GM12875 (cell line): ENCODE measurements around the gene ENTPD7.
A peak's percentile ranks its signal among the peaks of the same experiment; 100 is the strongest.

ENCODE experiments used
- H3K4me3 ChIP-seq: one replicate; pipeline ENCODE4 v1.5.1; 2011; ENCODE audit warnings: low read depth, low read length, control low read depth
- TF ChIP-seq, protein P1 (sequence below): IDR thresholded peaks from 2 replicates; pipeline ENCODE4 v1.5.1; 2011; ENCODE audit warnings: low read depth, mild to moderate bottlenecking, control low read depth, inconsistent platforms, low read length, moderate library complexity, borderline replicate concordance; ENCODE audit not compliant: insufficient read depth

ENTPD7 gene

GRCh38 chr10:99676895-99677294, 17.6 kb downstream of the ENTPD7 start:
- TF ChIP-seq, protein P1, sequence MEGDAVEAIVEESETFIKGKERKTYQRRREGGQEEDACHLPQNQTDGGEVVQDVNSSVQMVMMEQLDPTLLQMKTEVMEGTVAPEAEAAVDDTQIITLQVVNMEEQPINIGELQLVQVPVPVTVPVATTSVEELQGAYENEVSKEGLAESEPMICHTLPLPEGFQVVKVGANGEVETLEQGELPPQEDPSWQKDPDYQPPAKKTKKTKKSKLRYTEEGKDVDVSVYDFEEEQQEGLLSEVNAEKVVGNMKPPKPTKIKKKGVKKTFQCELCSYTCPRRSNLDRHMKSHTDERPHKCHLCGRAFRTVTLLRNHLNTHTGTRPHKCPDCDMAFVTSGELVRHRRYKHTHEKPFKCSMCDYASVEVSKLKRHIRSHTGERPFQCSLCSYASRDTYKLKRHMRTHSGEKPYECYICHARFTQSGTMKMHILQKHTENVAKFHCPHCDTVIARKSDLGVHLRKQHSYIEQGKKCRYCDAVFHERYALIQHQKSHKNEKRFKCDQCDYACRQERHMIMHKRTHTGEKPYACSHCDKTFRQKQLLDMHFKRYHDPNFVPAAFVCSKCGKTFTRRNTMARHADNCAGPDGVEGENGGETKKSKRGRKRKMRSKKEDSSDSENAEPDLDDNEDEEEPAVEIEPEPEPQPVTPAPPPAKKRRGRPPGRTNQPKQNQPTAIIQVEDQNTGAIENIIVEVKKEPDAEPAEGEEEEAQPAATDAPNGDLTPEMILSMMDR = no peak
- no peak overlapping the region for H3K4me3 ChIP-seq

DNA sequence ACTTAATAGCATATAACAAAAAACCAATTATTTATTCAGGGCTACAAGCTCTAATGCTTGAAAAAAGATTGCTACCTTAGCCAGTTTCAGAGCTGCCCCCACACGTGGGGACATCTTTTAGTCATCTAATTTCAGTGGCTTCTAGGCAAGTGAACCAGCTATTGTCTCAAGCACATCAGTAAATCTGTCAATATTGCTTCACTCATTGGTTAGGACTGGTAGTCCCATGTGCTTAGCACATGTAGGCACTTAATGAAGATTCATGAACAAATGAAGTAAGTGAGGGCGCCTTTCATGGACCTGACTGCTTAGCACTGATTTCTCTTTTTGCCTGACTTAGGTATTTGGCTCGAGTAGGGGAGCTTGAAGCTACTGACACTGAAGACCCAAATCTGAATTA, 19.6 kb downstream of the ENTPD7 start:
- TF ChIP-seq, protein P1 = no peak
- no peak overlapping the region for H3K4me3 ChIP-seq

DNA sequence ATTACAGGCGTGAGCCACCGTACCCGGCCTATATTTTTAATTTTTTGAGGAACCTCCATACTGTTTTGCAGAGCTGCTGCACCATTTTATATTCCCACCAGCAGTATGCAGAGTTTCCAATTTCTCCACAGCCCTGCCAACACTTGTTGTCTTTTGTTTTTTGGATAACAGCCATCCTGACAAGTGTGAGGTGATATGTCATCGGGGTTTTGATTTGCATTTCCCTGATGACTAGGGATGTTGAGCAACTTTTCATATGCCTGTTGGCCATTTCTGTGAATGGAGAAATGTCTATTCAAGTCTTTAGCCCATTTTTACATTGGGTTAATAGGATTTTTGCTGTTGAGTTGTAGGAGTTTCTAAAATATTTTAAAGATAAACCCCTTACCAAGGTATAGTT, 22.2 kb downstream of the ENTPD7 start:
- TF ChIP-seq, protein P1 = no peak
- no peak overlapping the region for H3K4me3 ChIP-seq

- H3K4me3 ChIP-seq = no peak overlapping the region
- TF ChIP-seq, protein P1 = no peak
Observed at GRCh38 chr10:99682032-99682431, 22.7 kb downstream of the ENTPD7 start.

- TF ChIP-seq, protein P1 = peak; percentile 14; the same call in 1 of the 2 replicates
Observed at GRCh38 chr10:99682752-99683151, 23.4 kb downstream of the ENTPD7 start.

GRCh38 chr10:99685597-99685967, 26.3 kb downstream of the ENTPD7 start:
- TF ChIP-seq, protein P1 = no peak
- H3K4me3 ChIP-seq = no peak overlapping the region

More at GRCh38 chr10:99682752-99683151, 23.4 kb downstream of the ENTPD7 start:
- H3K4me3 ChIP-seq = no peak overlapping the region

DNA sequence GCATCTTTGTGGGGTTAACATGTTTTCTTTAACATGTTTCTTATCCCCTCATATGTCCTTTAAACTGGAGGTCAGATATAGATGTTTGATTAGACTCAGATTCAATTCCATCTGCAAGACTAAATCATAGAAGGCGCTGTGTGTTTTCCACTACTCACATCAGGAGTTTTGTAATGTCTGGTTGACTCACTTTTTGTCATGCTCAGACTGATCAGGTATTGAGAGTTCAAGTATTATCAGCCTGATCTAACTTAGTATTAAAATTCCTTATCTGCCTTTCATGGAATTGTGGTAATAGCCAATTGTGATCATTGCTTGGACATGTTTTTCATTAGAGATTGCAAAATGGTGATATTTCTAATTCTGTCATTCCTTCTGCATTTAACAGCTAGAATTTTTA, 30.2 kb downstream of the ENTPD7 start:
- TF ChIP-seq, protein P1 = no peak
- no peak overlapping the region for H3K4me3 ChIP-seq
